ENCODE measurements around the gene NPR2. TPM values are rescaled to one million over a fixed set of nuclear protein-coding genes. Genes with fewer than 3 reads are reported as not detected.
A peak's percentile ranks its signal among the peaks of the same experiment; 100 is the strongest.

NPR2 gene
- 20.4 TPM for total RNA-seq
- long read RNA-seq, transcript NPR2-201 (22 exons, 3,686 nt): major isoform, 6 of 13 reads
- long read RNA-seq, partial matches to known transcripts: 5 of 13 reads
- long read RNA-seq, other reads (novel, unspliced or antisense): 2 of 13 reads

DNA sequence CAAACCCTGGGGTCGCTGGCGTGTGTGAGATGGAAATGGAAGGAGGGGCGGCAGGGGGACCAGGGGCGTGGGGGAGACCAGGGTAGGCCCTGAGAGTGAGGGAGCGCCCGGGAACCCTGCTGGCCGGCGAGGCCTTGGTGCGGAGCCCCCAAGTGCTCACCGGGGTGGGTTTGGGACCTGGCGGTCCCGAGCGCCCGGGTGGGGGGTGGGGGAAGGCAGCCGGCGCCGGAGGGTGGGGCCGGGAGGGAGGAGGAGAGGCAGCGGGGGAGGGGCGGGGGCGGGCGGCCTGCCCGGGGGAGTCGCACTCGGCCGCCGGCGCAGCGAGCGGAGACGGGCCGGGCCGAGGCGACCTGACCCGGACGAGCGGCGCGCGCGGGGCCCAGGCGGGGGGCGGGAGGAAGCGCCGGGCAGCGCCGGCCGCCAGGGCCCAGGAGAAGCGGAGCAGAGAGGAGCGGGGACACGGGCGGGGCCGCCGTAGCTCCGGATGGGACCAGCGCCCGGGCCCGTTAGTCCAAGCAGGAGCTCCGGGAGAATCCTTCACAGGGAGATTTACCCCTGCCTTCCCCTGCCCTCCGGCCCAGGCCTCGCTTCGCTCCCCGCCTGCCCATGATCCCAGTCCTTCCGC is at the start of gene NPR2:
Gene NPR2 (plus strand): TSS at position 295 of the 625 bp plus-strand sequence. CDS start 818 bp downstream, outside the sequence.
- intact Hi-C loops (cut with DNase I): loop anchor here (1.0 to 2.0 kb wide), 3 partner anchors 21 to 91 kb away; partner anchors contain the start of gene SPAG8
- no peak for DNase-seq (ENCODE audit: low spot score)

DNA sequence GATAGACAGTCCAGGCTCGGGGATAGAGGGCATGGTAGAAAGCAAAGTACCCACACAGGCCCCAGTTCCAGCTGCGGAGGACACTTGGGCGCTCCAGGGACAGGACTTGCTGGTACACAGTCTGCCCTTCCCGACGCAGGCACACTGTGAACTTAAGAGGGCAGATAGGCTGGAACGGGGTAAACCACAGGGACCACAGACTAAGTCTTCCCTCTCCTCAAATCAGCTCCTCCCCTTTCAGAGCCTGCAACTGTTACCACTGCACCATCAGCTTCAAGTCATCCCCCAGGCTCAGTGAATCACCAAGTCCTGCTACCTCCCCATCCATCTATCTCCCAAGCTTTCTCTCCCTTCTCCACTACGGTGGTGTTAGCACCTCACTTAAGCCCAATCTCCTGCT is 49.7 kb upstream of the NPR2 start:
- DNase-seq (ENCODE audit: low spot score): no peak
- intact Hi-C loops (cut with DNase I): no loop called here

DNA sequence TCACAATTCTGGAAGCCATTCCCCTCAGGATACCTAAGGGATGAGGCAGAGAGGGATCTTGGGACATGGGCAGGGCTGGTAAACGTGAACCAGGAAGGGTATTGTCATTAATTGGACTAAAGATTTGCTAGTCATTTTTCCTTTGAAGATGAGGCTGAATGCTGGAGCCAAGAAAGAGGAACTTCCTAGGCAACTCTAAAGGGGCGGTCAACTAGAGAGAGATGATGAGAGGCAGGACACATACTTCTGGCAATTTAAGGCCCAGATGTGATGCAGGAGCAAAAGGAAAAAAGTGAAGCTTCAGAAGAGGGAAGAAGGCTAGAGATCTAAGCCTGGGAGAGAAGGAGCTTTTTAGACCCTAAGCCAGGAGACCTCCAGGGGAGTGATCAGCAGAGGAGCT is 47.9 kb upstream of the NPR2 start:
- no peak for DNase-seq (ENCODE audit: low spot score)
- intact Hi-C loops (cut with DNase I): no loop called here

DNA sequence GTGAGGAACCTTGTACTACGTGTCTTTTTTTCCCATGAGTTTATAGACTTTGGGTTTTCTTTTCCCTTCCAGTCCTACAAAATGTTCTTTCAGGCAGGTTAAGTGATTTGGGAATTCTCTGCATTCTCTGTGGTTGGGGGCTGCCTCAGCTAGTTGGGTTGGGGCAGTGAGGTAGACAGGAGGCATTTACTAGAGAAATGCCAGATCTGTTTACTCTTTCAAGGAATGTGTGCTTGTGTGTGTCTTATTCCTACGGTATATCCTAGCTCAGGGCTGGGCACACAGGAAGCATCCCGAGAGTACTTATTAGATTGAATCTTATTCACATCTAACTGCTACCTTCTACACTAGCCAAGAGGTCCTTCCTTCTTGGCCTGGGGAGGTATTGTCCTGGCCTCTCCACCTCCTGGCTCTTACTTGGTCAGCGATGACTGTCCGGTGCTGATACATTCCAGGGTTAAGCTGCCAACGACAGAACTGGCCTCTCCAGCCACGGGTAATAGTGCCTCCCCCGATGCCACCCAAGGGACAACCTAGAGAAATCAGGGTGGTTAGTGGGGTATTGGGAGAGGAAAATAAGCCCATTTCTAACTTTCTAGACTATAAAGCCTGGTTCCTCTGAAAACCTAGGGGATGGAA is 47.4 kb upstream of the NPR2 start:
- intact Hi-C loops (cut with DNase I): no loop called here

DNA sequence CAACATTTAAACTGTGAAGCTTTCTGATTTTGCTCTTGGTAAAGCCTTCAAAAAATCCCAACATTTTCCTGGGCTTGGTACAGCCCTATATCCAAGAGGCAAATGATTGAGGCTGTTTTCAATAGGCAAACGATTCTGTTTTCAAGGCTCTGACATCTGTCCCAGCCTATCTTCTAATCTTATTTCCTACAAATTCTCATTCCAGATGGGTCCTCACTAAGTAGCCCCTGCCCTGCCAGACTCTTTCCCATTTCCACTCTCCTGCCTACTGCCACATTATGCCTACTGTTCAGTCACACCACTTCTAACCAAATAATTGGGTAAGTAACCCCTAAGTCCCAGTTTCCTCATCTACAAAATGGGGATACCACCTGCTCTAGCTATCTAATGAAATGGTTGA is 45.8 kb upstream of the NPR2 start:
- intact Hi-C loops (cut with DNase I): loop anchor here (5.0 kb wide), 1 partner anchor 42 kb away; no protein-coding TSS in a partner anchor
- DNase-seq (ENCODE audit: low spot score): no peak

More for the DNA sequence above, 47.4 kb upstream of the NPR2 start:
- no peak for DNase-seq (ENCODE audit: low spot score)

DNA sequence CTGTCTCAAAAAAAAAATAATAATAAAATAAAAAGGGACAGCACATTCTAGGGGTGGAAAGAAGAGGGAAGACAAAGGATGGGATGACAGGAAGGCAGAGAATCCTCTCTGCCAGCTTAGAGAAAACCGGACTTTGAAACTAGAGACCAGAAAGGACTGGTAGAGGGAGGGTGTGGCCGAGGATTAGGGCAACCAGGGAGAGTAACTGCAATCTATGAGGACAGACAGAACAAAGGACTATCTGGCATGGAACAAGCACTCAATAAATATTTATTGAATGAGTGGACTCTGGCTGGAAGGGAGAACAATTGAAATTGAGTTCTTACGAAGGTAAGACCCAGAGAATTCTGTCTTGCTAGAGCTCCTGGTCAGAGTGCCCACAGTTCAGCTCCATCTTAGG is 44.8 kb upstream of the NPR2 start:
- DNase-seq (ENCODE audit: low spot score): no peak
- intact Hi-C loops (cut with DNase I): loop anchor here (5.0 kb wide), 1 partner anchor 41 kb away; no protein-coding TSS in a partner anchor

DNA sequence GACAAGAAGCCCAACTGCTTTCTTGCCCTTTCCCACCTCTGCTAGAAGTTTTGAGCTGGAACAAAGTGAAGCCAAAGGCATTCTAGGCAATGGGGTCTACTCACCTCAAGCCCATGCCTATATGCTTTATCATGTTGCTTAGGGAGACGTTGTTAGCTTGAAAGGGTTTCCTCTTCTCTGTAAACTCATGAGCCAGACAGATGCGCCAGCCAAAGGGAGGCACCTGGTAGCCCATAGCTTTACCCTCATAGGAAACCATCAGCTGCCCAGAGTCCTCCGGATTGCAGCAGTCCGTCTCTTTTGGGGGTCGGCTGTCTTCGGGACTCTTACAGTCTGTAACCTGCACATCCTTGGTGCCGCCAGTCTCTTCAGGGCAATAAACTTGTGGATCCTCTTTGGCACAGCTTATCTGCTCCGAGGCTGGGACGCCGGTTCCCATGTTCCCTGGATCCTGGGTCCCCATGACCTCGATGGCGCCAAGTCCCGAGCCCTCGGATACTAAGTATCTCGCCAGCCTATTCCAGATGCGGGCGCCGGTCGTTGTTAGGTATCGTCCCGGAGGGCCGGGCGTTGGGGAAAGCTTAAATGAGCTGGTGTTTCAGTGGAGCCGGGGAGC is 43.0 kb upstream of the NPR2 start:
- DNase-seq (ENCODE audit: low spot score): no peak
- intact Hi-C loops (cut with DNase I): loop anchor here (2.0 to 5.0 kb wide), 2 partner anchors 16 to 39 kb away; partner anchors contain the start of genes CREB3 and TLN1

DNA sequence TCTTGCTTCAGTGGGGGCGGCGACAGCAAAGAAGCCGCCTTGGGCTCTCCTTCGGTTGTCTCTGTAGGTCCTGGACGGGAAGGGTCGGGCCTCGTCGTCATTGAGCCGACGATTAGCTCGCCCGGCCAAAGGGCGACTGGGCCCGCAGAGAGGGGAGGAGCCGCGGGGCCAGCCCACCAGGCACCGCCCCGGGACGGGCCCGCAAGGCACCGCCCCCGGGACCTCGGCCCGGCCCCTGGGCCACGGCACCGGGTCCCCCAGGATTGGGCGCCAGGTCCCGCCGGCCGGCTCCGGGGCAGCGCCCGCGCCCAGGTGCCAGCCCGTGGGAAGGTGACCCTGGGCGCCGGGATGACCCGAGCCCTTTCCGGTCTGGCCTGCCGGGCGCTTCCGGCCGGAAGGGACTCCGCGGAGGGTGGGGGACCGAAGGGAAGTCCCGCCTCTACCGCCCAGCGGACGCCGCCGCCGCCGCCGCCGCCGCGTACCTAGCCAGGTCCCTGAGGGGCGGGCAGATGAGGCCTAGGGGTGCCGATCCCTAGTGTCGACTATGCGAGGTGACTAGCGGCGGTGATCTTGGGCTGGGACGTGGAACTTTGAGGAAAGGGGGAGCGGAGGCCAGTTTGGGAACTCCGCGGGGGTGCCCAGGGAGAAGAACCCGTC is 42.4 kb upstream of the NPR2 start, which contains the start of the genes GBA2 and RGP1:
Gene GBA2 (minus strand): TSS at position 371 of the 657 bp plus-strand sequence. CDS start 524 bp downstream, outside the sequence.
Gene RGP1 (plus strand): TSS at position 430 of the 657 bp plus-strand sequence. CDS start 469 bp downstream, outside the sequence.
- intact Hi-C loops (cut with DNase I): loop anchor here (2.0 to 5.0 kb wide), 2 partner anchors 16 to 38 kb away; partner anchors contain the start of genes CREB3 and TLN1
- DNase-seq (ENCODE audit: low spot score): peak; percentile 96

DNA sequence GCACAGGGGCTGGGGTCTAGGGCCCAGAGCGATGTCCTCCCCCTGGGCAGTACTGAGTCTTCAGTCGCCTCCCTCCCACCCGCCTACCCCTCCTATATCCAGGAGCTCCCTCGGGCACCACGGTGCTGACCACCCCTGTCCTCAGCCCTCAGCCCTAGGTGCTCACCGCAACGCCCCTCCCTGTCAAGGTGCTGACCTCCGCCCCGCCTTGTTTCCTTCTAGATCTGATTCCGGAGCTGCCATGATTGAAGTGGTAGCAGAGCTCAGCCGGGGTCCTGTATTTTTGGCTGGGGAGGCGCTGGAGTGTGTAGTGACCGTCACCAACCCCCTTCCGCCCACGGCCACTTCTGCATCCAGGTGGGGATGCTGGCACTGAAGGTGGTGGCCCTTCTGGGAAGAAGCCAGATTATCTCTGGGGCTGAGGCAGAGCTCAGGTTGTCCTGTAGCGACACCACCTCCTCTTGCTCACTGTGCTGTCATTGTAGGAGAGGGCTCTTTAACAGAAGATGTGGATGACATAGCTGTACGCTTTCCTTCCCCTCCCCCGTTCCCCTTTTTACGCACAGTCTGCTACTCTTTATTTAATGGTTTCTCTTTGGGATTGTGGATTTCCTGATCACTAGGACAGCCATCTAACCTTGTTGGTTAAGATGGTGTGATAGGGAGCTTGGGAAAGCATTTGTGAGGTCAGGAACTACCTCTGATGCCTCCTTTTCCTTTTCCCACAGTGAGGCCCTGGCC is 41.7 kb upstream of the NPR2 start:
- intact Hi-C loops (cut with DNase I): loop anchor here (2.0 to 5.0 kb wide), 2 partner anchors 17 to 38 kb away; partner anchors contain the start of genes CREB3 and TLN1
- no peak for DNase-seq (ENCODE audit: low spot score)

DNA sequence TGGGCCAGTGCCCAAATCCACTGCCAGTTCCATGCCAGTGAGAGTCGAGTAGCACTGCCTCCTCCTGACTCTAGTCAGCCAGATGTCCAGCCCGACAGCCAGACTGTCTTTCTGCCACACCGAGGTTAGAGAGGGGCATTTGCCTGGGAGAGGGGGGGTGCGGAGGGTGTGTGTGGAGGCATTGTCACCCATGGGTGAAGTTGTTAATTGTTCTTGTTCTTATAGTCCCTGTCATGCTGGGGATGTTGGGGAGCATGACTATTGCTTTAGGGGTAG is 41.2 kb upstream of the NPR2 start:
- intact Hi-C loops (cut with DNase I): no loop called here
- no peak for DNase-seq (ENCODE audit: low spot score)

DNA sequence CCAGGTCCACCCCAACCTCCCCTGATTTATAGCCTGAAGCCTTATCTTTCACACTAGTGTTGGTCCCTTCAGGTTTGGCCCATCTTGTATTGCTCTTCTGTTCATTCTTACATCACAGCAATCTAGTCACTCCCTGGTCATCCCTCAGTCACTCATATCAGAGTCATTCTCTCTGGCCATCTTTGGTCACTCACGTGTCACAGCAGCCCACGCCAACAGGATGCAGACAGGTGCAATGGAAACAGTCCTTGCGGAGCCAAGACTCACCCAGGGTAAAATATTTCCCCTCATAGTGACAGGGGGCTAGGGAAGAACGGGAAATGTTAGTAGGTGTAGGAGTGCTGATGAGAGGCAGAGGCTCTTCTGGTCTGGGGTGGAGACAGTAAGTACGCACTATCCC is 37.9 kb upstream of the NPR2 start:
- DNase-seq (ENCODE audit: low spot score): no peak
- intact Hi-C loops (cut with DNase I): no loop called here

DNA sequence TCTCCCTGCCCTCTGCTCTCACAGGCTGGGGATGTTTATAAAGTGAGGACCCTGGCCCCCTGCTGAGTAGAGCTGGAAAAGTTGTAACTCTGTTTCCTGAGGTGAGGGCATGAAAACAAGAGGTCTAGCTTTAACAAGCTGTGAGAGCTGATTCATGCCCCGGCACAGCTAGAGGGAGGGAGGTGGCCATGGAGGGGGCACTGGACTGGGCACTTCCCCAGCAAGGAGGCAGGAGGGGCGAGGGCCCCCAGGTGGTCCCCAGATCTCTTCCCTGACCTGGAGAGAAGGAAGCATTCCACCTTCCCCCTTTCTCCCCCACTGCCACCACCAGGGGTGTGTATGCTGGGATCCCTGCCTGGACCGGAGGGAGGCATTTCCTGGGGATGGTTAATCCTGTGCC is 37.1 kb upstream of the NPR2 start, which contains the start of gene MSMP:
Gene MSMP (minus strand): TSS at position 13 of the 400 bp plus-strand sequence. CDS start 147 bp downstream, outside the sequence.
- intact Hi-C loops (cut with DNase I): no loop called here
- DNase-seq (ENCODE audit: low spot score): no peak

DNA sequence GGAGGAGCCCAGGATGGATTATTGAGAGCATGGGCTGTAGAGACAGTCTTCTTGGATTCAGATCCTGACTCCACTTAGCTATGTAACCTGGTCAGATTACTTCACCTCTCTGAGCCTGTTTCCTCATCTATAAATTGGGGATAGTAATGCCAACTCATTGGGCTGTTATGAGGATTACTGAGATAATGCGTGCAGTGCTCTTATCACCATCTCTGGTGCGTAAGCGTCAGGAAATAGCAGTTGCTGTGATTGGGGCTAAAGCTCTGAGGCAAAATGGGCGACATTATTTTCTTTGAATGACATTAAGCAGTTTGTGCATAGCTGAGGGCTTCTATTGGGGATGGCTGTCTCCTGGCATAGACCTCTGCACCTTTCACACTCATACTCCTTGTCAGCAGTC is 36.3 kb upstream of the NPR2 start:
- intact Hi-C loops (cut with DNase I): no loop called here
- DNase-seq (ENCODE audit: low spot score): no peak

DNA sequence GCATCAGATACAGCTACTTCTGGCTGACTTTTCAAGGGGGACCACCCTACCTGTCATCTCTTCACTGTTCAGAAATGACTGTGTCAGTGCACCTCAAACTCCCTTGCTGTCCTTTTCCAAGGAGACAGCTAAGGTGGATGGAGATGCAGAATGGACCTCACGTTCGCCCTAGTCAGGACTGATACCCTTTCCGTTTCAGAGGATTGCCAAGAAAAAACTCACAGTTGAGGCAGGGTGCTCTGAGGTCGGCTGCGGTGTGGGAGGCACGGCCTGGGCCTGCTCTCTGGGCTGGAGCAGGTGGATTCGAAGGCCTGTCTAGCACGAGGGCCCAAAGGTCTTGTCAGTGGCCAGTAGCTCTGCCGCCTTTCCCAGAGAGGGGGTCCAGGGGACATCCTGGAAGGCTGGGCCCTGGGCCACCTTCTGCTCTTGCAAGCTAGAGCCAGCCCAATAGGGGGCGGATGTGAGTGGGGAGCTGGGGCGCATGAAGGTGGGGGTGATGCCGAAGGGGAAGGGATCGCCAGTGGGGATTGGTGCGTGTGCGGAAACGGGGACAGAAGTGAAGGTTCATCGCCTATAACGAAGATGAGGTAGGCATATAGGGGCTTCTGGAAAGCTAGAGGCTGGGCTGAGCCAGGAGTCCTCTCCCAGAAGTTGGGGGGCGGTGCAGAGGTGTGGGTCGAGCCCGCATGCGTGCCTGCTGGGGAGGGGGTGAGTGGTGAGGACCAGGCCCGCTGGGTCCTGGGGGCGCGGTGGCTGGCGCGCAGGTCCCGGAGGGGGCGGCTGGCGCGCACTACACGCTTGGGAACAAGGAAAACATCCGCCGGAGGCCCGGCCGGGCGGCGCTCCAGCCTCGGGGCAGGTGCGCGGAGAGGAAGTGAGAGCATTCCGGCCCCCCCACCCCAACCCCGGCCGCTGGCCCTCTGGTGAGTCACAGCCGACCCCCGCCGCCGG is 34.8 kb upstream of the NPR2 start:
- intact Hi-C loops (cut with DNase I): no loop called here
- DNase-seq (ENCODE audit: low spot score): peak; percentile 83

DNA sequence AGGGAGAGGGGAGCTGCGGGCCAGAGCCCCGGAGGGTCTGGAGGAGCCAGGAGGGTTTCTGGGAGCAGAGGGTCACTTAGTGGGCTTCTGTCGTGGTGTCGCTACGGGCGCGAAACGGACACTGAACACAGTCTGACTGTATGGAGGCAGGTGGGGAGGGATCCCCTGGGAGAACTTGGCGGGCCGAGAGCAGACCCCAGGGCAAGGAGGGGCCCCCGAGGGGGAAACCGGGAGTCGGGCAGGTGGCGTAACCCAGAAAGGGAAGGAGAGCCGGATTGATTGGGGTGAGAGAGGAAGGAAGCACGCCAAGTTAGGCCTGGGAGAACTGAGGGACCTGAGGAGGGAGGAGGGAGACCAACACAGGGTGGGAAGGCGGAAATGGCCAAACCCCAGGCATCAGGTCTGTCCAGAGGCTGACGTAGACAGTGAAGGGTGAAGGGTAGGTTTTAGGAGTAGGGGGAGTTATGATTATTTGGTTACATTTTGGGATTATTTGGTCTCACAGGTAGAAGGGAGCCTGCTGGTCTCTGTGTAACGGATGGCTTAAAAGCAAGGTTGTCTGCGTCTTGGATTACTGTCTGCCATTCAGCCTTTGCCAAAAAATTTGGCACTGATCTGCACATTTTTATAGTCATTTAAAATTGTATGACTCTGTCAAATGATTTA is 34.0 kb upstream of the NPR2 start:
- intact Hi-C loops (cut with DNase I): no loop called here
- no peak for DNase-seq (ENCODE audit: low spot score)

DNA sequence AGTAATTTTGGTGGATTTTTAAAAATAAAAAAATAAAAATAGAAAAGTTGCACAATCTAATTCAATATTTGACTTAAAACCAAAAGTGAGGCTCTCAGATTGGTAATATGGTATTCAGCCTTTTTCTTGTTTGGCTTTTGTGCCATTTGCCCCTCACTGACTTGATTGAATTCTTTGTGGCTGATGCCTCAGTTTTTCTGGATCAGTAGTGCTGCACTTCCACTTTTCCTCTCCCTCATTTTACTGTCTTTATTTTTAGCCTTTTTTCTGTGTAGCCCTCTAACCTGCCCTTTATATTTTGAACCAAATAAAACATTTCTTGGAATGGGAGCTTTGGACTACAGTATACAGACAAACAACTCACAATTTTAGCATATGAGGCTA is 33.5 kb upstream of the NPR2 start:
- DNase-seq (ENCODE audit: low spot score): no peak
- intact Hi-C loops (cut with DNase I): no loop called here

DNA sequence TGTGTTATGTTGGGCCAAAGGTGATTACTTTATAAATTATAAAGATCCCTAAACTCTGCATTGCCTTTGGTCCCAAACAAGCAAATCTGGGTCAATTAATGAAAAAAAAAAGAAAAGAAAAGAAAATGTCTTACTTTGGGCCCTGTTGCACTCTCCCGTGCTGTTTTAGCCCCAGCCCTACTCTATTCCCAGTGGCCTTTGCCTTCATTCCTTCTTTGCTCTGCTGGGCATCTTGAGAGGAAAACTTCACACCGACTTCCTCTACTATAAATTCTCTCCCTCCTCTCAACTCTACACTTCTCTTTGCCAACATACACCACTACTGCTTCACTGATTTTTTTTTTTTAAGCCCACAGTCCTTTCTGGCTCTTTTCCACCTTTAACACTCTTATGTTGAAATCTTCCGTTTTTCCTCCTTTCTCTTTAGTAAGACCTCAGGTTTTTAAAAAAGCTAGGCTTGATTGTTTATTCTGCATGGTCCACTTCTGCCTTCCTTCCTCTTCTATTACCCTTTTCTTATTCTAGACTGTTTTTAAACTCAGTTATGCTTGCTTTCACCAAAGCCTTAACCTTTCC is 32.8 kb upstream of the NPR2 start:
- DNase-seq (ENCODE audit: low spot score): no peak
- intact Hi-C loops (cut with DNase I): no loop called here

Data from cardiac septum (tissue), 1 donor.